ENCODE results near the gene CCDC187. TPM values are rescaled to one million over a fixed set of nuclear protein-coding genes. Genes with fewer than 3 reads are reported as not detected.

The CCDC187 gene
- total RNA-seq, 1 experiment from 2014 or later: 0.04 TPM

DNA sequence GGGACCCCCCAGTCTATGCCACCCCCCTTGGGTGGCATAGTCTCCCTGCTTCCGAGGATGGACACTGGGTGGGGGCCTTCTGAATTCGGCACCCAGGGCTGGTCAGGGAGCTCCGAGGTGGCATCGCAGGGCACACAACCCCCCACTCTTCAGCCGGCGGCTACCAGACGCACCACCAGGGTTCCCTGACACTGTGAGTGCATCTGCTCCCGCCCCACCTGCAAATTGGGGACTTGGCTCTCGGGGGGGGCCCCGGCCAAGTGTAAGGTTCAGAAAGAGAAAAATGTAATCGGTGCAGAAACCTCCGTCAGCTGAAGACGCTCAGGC, 45.6 kb downstream of the CCDC187 start (continued):
- TF ChIP-seq, protein P1, sequence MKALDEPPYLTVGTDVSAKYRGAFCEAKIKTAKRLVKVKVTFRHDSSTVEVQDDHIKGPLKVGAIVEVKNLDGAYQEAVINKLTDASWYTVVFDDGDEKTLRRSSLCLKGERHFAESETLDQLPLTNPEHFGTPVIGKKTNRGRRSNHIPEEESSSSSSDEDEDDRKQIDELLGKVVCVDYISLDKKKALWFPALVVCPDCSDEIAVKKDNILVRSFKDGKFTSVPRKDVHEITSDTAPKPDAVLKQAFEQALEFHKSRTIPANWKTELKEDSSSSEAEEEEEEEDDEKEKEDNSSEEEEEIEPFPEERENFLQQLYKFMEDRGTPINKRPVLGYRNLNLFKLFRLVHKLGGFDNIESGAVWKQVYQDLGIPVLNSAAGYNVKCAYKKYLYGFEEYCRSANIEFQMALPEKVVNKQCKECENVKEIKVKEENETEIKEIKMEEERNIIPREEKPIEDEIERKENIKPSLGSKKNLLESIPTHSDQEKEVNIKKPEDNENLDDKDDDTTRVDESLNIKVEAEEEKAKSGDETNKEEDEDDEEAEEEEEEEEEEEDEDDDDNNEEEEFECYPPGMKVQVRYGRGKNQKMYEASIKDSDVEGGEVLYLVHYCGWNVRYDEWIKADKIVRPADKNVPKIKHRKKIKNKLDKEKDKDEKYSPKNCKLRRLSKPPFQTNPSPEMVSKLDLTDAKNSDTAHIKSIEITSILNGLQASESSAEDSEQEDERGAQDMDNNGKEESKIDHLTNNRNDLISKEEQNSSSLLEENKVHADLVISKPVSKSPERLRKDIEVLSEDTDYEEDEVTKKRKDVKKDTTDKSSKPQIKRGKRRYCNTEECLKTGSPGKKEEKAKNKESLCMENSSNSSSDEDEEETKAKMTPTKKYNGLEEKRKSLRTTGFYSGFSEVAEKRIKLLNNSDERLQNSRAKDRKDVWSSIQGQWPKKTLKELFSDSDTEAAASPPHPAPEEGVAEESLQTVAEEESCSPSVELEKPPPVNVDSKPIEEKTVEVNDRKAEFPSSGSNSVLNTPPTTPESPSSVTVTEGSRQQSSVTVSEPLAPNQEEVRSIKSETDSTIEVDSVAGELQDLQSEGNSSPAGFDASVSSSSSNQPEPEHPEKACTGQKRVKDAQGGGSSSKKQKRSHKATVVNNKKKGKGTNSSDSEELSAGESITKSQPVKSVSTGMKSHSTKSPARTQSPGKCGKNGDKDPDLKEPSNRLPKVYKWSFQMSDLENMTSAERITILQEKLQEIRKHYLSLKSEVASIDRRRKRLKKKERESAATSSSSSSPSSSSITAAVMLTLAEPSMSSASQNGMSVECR (CRISPR knock-in tag; IDR thresholded peaks at IDR 0.05; ENCODE audit: borderline replicate concordance): no peak
- TF ChIP-seq, protein P2, sequence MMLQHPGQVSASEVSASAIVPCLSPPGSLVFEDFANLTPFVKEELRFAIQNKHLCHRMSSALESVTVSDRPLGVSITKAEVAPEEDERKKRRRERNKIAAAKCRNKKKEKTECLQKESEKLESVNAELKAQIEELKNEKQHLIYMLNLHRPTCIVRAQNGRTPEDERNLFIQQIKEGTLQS (CRISPR knock-in tag; conservative IDR thresholded peaks at IDR 0.05): no peak
- TF ChIP-seq, protein P3, sequence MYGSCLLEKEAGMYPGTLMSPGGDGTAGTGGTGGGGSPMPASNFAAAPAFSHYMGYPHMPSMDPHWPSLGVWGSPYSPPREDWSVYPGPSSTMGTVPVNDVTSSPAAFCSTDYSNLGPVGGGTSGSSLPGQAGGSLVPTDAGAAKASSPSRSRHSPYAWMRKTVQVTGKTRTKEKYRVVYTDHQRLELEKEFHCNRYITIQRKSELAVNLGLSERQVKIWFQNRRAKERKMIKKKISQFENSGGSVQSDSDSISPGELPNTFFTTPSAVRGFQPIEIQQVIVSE (CRISPR knock-in tag; IDR thresholded peaks at IDR 0.05; ENCODE audit: borderline replicate concordance): no peak
- TF ChIP-seq CBFB (CRISPR knock-in tag; IDR thresholded peaks at IDR 0.05; ENCODE audit: low read depth): no peak
- TF ChIP-seq, protein P4, sequence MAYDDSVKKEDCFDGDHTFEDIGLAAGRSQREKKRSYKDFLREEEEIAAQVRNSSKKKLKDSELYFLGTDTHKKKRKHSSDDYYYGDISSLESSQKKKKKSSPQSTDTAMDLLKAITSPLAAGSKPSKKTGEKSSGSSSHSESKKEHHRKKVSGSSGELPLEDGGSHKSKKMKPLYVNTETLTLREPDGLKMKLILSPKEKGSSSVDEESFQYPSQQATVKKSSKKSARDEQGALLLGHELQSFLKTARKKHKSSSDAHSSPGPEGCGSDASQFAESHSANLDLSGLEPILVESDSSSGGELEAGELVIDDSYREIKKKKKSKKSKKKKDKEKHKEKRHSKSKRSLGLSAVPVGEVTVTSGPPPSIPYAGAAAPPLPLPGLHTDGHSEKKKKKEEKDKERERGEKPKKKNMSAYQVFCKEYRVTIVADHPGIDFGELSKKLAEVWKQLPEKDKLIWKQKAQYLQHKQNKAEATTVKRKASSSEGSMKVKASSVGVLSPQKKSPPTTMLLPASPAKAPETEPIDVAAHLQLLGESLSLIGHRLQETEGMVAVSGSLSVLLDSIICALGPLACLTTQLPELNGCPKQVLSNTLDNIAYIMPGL (CRISPR knock-in tag; IDR thresholded peaks at IDR 0.05): no peak
- no peak for TF ChIP-seq SMAD4 (CRISPR knock-in tag; IDR thresholded peaks at IDR 0.05)
- TF ChIP-seq, protein P5, sequence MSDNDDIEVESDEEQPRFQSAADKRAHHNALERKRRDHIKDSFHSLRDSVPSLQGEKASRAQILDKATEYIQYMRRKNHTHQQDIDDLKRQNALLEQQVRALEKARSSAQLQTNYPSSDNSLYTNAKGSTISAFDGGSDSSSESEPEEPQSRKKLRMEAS (CRISPR knock-in tag; IDR thresholded peaks at IDR 0.05): no peak
- TF ChIP-seq, protein P6, sequence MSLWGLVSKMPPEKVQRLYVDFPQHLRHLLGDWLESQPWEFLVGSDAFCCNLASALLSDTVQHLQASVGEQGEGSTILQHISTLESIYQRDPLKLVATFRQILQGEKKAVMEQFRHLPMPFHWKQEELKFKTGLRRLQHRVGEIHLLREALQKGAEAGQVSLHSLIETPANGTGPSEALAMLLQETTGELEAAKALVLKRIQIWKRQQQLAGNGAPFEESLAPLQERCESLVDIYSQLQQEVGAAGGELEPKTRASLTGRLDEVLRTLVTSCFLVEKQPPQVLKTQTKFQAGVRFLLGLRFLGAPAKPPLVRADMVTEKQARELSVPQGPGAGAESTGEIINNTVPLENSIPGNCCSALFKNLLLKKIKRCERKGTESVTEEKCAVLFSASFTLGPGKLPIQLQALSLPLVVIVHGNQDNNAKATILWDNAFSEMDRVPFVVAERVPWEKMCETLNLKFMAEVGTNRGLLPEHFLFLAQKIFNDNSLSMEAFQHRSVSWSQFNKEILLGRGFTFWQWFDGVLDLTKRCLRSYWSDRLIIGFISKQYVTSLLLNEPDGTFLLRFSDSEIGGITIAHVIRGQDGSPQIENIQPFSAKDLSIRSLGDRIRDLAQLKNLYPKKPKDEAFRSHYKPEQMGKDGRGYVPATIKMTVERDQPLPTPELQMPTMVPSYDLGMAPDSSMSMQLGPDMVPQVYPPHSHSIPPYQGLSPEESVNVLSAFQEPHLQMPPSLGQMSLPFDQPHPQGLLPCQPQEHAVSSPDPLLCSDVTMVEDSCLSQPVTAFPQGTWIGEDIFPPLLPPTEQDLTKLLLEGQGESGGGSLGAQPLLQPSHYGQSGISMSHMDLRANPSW (CRISPR knock-in tag; conservative IDR thresholded peaks at IDR 0.05; ENCODE audit: low read depth): no peak
- no peak for TF ChIP-seq PRRX2 (CRISPR knock-in tag; IDR thresholded peaks at IDR 0.05)
- no peak for TF ChIP-seq HMGA2 (CRISPR knock-in tag; IDR thresholded peaks at IDR 0.05)

DNA sequence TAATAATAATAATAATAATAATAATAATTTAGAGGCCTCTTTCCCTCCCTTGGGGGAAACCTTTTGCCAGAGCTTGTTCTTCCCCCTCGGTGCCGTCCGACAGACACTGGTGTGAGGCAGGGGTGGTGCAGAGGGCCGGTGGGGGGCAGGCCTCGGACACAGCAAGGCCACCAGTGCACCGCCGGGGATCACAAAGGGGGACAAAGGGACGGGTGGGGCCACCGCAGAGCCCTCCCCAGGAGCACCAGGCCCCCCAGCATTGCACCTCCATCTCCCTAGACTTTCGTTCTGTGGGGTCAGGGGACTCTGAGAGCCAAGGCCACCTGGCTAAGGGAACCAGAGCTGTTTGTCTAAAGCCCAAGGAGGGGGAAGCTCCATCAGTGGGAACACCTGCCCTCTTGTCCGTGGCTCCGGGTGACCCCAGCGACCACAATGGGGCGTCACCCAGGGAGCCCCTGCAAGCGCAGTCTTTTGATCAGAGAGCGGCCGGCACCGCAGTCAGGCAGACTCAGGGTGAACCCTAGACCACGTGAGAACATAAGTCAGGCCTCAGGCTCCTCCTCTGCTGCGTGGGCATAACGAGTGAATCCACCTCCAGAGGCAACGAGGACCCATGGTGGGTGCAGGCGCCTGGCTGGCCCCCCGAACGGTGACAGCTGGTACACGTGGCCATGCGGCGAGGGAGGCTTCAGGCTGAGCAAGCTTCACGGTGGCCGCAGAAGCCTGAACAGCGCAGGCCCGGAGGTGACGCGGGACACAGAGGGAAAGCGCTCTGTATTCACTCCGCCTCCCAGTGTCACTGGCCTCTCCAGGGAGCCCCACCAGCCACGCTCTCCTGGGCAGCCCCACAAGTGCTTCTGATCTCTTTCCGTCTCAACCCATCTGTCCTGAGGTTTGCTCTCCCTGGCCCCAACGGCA, 46.3 kb downstream of the CCDC187 start:
- Mint-ChIP-seq H3K4me1 (no peaks in the 10 kb centered on the region), H3K9me3 (no peaks in the 10 kb centered on the region), H3K36me3 (no peaks in the 10 kb centered on the region), H3K27ac (no peak overlapping the region), H3K27me3 (ENCODE audit: low read depth) (no peaks in the 10 kb centered on the region), H3K4me3 (no peak overlapping the region)
- no peak for DNase-seq (ENCODE audit: low spot score)
- CTCF ChIA-PET: interaction anchor here (0.6 to 3.8 kb wide), 2 partner anchors 10 to 20 kb away, joined by 3 to 18 read pairs; no protein-coding TSS in a partner anchor
- POLR2A ChIA-PET: no interaction called here
- no peak for ATAC-seq
- TF ChIP-seq ZBTB21 (CRISPR knock-in tag; IDR thresholded peaks at IDR 0.05; ENCODE audit: borderline replicate concordance) (no peak), GABPB1 (CRISPR knock-in tag; IDR thresholded peaks at IDR 0.05) (no peak), OVOL2 (CRISPR knock-in tag; IDR thresholded peaks at IDR 0.05; ENCODE audit: borderline replicate concordance) (no peak), SP1 (CRISPR knock-in tag; conservative IDR thresholded peaks at IDR 0.05) (no peak), MXD4 (CRISPR knock-in tag; IDR thresholded peaks at IDR 0.05; ENCODE audit: borderline replicate concordance) (no peak)
- TF ChIP-seq, protein P7, sequence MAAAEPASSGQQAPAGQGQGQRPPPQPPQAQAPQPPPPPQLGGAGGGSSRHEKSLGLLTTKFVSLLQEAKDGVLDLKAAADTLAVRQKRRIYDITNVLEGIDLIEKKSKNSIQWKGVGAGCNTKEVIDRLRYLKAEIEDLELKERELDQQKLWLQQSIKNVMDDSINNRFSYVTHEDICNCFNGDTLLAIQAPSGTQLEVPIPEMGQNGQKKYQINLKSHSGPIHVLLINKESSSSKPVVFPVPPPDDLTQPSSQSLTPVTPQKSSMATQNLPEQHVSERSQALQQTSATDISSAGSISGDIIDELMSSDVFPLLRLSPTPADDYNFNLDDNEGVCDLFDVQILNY (CRISPR knock-in tag; IDR thresholded peaks at IDR 0.05): no peak
- TF ChIP-seq, protein P8, sequence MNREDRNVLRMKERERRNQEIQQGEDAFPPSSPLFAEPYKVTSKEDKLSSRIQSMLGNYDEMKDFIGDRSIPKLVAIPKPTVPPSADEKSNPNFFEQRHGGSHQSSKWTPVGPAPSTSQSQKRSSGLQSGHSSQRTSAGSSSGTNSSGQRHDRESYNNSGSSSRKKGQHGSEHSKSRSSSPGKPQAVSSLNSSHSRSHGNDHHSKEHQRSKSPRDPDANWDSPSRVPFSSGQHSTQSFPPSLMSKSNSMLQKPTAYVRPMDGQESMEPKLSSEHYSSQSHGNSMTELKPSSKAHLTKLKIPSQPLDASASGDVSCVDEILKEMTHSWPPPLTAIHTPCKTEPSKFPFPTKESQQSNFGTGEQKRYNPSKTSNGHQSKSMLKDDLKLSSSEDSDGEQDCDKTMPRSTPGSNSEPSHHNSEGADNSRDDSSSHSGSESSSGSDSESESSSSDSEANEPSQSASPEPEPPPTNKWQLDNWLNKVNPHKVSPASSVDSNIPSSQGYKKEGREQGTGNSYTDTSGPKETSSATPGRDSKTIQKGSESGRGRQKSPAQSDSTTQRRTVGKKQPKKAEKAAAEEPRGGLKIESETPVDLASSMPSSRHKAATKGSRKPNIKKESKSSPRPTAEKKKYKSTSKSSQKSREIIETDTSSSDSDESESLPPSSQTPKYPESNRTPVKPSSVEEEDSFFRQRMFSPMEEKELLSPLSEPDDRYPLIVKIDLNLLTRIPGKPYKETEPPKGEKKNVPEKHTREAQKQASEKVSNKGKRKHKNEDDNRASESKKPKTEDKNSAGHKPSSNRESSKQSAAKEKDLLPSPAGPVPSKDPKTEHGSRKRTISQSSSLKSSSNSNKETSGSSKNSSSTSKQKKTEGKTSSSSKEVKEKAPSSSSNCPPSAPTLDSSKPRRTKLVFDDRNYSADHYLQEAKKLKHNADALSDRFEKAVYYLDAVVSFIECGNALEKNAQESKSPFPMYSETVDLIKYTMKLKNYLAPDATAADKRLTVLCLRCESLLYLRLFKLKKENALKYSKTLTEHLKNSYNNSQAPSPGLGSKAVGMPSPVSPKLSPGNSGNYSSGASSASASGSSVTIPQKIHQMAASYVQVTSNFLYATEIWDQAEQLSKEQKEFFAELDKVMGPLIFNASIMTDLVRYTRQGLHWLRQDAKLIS (CRISPR knock-in tag; IDR thresholded peaks at IDR 0.05; ENCODE audit: borderline replicate concordance): no peak
